ENCODE results near the gene LRP1. TPM values are rescaled to one million over a fixed set of nuclear protein-coding genes. Genes with fewer than 3 reads are reported as not detected.

The LRP1 gene
- total RNA-seq, 1 donor = 6.2 TPM

- no peak for DNase-seq (ENCODE audit: low read depth in 2 of 3, low spot score in 2 of 3)
Observed at GRCh38 chr12:57169046-57169795, 40.9 kb downstream of the LRP1 start.

- no peak for DNase-seq (ENCODE audit: low read depth in 2 of 3, low spot score in 2 of 3)
Observed at GRCh38 chr12:57169969-57170368, 41.7 kb downstream of the LRP1 start.

DNA sequence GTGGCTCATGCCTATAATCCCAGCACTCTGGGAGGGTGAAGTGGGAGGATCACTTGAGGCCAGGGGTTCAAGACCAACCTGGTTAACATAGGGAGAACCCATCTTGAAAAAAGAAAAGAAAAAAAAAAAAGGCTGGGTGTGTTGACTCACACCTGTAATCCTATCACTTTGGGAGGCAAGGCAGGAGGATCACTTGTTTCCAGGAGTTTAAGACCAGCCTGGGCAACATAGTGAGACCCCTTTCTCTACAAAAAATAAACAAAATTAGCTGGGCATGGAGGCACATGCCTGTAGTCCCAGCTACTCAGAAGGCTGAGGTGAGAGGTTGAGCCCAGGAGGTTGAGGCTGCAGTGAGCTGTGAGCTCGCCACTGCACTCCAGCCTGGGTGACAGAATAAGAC is 42.1 kb downstream of the LRP1 start:
- DNase-seq (ENCODE audit: low read depth in 2 of 3, low spot score in 2 of 3) = no peak

DNA sequence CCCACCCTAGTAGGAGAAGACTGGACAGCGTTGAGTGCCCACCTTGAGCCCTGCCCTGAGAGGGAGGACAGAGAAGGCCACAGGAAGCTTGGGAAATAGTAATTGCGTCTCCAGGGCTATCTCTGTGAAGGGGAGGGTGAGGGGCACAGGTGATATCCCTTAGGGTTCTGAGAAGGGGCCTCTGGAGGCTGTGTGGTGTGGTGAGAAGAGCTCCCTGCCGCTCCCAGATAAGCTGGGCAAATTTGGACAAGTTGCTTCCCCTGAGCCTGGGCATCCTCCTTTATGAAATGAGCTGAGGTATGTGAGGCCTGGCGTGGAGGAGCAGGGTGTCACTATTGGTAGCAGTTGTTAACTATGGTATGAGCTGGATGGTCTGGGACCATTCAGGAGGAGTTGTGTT is 42.6 kb downstream of the LRP1 start:
- no peak for DNase-seq (ENCODE audit: low read depth in 2 of 3, low spot score in 2 of 3)

DNA sequence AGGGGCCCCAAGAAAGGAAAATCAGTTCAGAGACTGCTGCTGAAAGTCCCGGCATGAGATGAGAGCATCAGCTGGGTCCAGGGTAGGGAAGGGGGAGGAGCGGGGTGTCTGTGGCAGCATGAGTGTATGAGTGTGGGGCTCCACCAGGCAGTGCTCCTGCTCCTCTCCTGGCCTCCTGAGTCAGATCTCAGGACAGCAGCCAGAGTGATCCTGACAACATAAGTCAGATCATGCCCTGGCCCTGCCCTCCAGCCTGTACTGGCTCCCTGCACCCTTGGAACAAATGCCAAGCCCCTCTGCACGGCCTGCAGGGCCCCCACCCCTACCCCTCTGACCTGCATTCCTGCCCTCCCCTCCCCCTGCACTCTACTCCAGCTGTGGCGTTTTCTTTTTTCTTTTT is 43.4 kb downstream of the LRP1 start:
- no peak for DNase-seq (ENCODE audit: low read depth in 2 of 3, low spot score in 2 of 3)

DNA sequence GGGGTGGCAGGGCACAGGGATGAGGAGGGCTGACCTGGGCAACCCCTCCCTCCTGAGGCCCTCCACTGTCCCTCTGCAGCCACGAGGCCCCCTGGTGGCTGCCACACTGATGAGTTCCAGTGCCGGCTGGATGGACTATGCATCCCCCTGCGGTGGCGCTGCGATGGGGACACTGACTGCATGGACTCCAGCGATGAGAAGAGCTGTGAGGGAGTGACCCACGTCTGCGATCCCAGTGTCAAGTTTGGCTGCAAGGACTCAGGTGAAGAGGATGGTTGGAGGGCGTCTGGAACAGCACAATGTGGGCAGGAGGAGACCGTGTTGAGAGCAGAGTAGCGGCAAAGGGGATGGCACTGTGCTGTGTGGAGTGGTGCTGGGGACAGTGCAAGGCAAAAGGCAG is 44.8 kb downstream of the LRP1 start:
- DNase-seq (ENCODE audit: low read depth in 2 of 3, low spot score in 2 of 3) = peak in 2 of 3 donors; percentile 27 to 51

DNA sequence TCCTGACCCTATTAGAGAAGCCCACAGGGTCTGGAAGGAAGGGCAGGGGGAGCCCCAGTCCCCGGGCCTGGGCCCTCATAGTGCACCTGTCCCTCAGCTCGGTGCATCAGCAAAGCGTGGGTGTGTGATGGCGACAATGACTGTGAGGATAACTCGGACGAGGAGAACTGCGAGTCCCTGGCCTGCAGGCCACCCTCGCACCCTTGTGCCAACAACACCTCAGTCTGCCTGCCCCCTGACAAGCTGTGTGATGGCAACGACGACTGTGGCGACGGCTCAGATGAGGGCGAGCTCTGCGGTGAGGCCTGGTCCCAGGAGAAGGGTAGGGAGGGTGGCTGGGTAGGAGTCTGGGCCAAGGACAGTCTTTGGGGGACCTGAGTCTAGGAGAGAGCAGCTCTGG is 45.4 kb downstream of the LRP1 start:
- no peak for DNase-seq (ENCODE audit: low read depth in 2 of 3, low spot score in 2 of 3)

DNA sequence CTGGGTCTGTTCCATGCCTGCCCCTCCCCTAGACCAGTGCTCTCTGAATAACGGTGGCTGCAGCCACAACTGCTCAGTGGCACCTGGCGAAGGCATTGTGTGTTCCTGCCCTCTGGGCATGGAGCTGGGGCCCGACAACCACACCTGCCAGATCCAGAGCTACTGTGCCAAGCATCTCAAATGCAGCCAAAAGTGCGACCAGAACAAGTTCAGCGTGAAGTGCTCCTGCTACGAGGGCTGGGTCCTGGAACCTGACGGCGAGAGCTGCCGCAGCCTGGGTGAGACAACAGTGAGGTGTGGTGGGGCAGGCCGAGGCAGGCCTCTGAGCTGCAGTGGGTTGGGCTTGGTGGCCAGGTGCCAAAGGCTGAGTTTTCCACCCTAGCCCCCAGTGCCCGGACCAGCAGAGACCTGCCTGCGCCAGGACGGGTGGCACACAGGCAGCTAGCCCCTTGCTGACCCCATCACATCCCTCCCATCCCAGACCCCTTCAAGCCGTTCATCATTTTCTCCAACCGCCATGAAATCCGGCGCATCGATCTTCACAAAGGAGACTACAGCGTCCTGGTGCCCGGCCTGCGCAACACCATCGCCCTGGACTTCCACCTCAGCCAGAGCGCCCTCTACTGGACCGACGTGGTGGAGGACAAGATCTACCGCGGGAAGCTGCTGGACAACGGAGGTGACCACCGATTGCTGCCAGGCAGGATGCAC is 47.3 kb downstream of the LRP1 start:
- peak; percentile 6 to 46 (median 22) for DNase-seq (ENCODE audit: low read depth in 2 of 3, low spot score in 2 of 3)

DNA sequence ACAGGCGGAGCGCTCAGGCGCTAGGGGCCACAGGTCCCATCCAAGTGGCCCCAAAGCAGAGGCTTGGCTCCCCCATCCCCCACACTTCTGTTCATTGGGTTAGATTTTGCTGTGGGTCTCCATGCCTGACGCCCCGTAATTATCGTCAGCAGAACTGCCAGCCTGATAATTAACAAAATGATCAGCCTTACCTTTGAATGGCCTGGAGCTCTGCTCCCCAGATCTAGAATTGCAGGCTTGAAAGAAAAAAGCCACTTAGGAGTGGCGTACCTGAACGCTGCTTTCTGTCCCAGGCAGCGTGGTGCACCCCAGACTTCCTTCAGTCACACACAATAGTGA is 47.8 kb downstream of the LRP1 start:
- no peak for DNase-seq (ENCODE audit: low read depth in 2 of 3, low spot score in 2 of 3)

DNA sequence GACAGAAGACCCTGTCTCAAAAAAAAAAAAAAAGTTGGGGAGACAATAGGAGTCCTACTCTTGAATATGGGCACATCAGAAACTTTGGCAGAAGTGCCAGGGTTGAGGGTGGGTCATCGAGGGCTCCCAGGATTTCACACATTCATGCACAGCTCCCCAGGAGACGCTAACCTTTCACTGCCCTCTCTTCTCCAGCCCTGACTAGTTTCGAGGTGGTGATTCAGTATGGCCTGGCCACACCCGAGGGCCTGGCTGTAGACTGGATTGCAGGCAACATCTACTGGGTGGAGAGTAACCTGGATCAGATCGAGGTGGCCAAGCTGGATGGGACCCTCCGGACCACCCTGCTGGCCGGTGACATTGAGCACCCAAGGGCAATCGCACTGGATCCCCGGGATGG is 48.6 kb downstream of the LRP1 start:
- DNase-seq (ENCODE audit: low read depth in 2 of 3, low spot score in 2 of 3) = no peak

DNA sequence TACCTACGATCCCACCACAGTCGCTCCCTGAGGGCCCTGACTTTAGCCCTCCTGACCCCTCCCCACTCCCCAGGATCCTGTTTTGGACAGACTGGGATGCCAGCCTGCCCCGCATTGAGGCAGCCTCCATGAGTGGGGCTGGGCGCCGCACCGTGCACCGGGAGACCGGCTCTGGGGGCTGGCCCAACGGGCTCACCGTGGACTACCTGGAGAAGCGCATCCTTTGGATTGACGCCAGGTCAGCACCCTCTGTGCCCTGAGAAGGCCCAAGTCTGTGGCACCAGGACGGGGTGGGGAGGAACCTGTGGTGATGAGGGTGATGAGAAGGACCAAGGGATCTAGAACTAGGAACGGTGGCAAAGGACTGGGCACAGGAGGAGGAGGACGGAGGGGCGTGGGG is 49.1 kb downstream of the LRP1 start:
- DNase-seq (ENCODE audit: low read depth in 2 of 3, low spot score in 2 of 3) = no peak

DNA sequence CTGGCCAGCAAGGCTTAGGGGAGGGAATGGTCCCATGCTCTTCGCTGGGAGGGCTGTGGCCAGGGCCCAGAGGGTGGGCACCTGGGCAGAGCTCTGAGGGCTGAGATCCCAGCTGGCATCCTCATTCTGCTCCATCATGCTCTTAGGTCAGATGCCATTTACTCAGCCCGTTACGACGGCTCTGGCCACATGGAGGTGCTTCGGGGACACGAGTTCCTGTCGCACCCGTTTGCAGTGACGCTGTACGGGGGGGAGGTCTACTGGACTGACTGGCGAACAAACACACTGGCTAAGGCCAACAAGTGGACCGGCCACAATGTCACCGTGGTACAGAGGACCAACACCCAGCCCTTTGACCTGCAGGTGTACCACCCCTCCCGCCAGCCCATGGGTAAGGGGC is 49.9 kb downstream of the LRP1 start:
- DNase-seq (ENCODE audit: low read depth in 2 of 3, low spot score in 2 of 3) = no peak

- DNase-seq (ENCODE audit: low read depth in 2 of 3, low spot score in 2 of 3) = no peak
Observed at GRCh38 chr12:57179331-57180086, 51.2 kb downstream of the LRP1 start.

DNA sequence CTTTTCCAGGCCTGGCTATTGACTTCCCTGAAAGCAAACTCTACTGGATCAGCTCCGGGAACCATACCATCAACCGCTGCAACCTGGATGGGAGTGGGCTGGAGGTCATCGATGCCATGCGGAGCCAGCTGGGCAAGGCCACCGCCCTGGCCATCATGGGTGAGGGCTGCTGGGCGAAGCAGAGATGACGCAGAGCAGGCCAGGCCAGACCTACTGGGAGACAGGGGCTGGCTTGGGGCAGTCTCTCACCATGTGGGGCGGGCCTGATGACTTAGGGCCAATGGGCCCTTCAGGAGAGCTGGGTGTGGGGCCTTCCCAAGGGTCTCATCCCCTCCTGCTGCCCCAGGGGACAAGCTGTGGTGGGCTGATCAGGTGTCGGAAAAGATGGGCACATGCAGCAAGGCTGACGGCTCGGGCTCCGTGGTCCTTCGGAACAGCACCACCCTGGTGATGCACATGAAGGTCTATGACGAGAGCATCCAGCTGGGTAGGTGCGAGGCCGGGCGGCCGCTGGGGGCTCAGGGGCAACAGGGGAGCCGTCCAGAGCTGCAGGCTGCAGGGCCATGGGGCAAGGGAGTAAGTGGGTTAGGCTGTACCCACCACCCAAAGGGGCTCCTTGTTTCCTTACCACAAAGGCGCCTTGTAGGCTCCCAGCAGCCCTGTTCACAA is 52.2 kb downstream of the LRP1 start:
- DNase-seq (ENCODE audit: low read depth in 2 of 3, low spot score in 2 of 3) = no peak

DNA sequence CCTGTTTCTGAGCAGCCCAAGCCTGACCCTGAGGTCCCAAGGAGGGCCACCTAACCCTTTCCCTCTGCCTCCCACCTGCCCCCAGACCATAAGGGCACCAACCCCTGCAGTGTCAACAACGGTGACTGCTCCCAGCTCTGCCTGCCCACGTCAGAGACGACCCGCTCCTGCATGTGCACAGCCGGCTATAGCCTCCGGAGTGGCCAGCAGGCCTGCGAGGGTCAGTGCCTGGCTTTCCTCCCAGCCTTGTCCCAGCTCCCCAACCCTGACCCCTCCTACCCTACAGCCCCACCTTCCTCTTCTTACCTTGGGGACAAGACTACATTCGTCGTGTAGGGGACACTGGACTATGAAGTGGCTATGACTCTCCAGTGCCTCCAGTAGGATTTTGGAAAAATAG is 52.8 kb downstream of the LRP1 start:
- DNase-seq (ENCODE audit: low read depth in 2 of 3, low spot score in 2 of 3) = no peak

GRCh38 chr12:57181561-57182155 is 53.4 kb downstream of the LRP1 start:
- DNase-seq (ENCODE audit: low read depth in 2 of 3, low spot score in 2 of 3) = no peak

GRCh38 chr12:57182918-57183575 is 54.8 kb downstream of the LRP1 start:
- peak; percentile 50 to 72 (median 58) for DNase-seq (ENCODE audit: low read depth in 2 of 3, low spot score in 2 of 3)

DNA sequence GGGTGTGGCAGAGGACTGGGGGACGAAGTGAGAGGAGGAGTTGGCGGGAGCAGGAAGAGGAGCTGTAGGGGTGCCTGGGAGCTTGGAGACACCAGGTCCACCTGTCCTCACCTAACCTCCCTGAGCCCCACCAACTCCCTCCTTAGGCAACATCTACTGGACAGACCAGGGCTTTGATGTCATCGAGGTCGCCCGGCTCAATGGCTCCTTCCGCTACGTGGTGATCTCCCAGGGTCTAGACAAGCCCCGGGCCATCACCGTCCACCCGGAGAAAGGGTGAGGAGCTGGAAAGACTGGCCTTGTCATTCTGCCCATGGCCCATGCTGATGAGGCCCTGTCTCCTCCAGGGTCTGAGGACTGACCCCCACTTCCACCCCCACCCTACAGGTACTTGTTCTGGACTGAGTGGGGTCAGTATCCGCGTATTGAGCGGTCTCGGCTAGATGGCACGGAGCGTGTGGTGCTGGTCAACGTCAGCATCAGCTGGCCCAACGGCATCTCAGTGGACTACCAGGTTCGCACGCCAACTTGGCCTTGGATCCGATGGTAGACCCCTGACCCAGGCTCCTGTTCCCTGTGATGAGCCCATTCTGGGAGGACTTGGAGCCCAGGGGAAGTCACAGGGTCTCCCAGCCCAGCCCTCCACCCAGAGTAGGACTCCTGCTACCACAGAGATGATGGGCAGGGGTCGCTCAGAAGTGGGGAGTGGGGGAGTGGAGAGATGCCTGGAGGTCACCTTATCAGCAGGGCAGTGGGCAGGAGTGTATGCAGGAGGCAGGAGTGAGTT is 55.8 kb downstream of the LRP1 start:
- DNase-seq (ENCODE audit: low read depth in 2 of 3, low spot score in 2 of 3) = no peak

GRCh38 chr12:57185403-57185802 is 57.1 kb downstream of the LRP1 start:
- no peak for DNase-seq (ENCODE audit: low read depth in 2 of 3, low spot score in 2 of 3)

All from hematopoietic multipotent progenitor cell (in vitro differentiated cells).